Cardiac fibroblast (primary cell): ENCODE results near the gene PPAT.

Source experiments
- DNase-seq, 2 donors: peaks; one replicate each; pipeline versions ENCODE4 v3.0.0 to v3.0.0-alpha.2; 2010; ENCODE audit warnings: low read depth in 2 of 2
- H3K4me3 ChIP-seq, 2 donors: replicated peaks in 1 of 2; 1 replicate in 1 of 2; 2 replicates in 1 of 2; pipeline ENCODE4 v1.5.1; 2011; ENCODE audit warnings: low read depth in 2 of 2, low read length in 2 of 2, mild to moderate bottlenecking in 2 of 2, moderate library complexity in 1 of 2
- TF ChIP-seq, protein P1 (sequence below): IDR thresholded peaks from one replicate; pipeline ENCODE4 v1.5.1; 2011; ENCODE audit warnings: low read depth, mild to moderate bottlenecking, low read length, inconsistent platforms

Gene PPAT

DNA sequence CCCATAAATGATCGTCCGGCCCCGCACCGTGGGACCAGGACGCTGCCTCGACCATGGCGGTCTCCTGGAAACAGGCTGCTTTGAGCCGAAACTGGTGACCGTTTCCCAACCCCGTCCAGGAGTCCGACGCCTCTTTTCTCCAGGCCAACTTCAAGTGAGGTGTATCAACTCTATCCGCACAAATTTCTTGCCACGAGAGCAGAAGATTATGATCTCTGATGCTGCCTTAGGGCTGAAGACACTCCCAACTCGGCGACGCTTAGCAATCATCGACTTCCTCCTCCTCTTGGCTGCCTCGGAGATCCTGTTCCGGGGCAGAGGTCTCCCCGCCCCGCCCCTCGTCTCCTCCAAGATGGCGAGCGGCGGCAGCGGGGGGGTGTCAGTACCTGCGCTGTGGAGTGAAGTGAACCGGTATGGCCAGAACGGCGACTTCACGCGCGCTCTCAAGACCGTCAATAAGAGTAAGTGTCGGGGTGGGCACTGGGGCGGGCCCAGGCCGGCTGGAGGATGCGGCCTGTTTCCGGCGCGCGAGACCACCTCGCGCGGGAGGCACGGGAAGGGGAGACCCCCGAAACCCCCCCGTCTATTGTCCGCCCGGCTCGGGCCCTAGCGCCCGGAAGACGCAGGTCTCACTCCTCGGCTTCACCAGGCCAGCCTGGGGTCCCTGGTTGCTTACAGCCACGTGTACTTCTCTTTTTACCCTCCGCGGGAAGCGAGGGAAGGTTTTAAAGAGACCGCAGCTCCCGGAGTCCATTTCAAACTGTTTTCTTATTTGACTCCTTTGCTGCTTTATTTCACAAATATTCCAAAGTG, 32.1 kb upstream of the PPAT start, which contains the start of gene SRP72:
Gene SRP72, plus strand, starts transcription at position 334 of the 813 bp plus-strand sequence. Its CDS starts 19 bp downstream, at position 353.
- peak; percentile 89 to 90 for DNase-seq
- H3K4me3 ChIP-seq, result peak within 1 kb of the TSS; percentile 82 to 89
- TF ChIP-seq, protein P1, sequence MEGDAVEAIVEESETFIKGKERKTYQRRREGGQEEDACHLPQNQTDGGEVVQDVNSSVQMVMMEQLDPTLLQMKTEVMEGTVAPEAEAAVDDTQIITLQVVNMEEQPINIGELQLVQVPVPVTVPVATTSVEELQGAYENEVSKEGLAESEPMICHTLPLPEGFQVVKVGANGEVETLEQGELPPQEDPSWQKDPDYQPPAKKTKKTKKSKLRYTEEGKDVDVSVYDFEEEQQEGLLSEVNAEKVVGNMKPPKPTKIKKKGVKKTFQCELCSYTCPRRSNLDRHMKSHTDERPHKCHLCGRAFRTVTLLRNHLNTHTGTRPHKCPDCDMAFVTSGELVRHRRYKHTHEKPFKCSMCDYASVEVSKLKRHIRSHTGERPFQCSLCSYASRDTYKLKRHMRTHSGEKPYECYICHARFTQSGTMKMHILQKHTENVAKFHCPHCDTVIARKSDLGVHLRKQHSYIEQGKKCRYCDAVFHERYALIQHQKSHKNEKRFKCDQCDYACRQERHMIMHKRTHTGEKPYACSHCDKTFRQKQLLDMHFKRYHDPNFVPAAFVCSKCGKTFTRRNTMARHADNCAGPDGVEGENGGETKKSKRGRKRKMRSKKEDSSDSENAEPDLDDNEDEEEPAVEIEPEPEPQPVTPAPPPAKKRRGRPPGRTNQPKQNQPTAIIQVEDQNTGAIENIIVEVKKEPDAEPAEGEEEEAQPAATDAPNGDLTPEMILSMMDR, result no peak

DNA sequence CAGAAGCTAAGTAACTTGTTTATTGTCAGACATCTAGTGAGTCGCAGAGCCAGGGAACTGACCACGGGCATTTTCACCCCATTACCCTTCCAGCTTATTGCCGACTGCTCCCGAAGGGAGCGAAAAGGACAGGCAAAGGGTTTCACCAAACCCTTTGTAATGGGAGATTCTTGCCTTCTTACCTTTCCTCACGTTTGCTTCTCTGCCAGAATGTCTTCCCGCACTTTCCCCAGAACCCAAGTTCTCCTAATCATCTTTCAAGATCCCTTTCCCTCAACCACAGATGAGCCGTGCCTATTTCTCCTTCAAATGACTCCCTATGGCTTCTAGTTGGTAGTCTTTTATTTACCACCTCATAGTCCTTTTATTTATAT, 31.5 kb upstream of the PPAT start:
- no peak for DNase-seq
- TF ChIP-seq, protein P1, result no peak
- peak overlapping the region; percentile 82 to 89 for H3K4me3 ChIP-seq

DNA sequence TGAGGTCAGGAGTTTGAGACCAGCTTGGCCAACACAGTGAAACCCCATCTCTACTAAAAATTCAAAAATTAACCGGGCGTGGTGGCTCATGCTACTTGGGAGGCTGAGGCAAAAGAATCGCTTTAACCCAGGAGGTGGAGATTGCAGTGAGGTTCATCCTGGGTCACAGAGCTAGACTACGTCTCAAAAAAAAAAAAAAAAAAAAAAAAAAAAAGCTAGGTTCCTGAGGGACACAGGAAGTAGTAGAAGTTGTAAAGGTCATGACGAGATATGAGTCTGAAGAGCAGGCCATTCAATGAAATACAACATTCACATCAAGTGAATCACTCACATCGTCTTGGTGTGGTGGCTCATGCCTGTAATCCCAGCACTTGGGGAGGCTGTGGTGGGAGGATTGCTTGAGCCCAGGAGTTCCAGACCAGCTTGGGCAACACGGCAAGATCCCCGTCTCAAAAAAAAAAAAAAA, 30.9 kb upstream of the PPAT start:
- peak; percentile 49 to 80 for DNase-seq
- peak overlapping the region; percentile 82 to 89 for H3K4me3 ChIP-seq

DNA sequence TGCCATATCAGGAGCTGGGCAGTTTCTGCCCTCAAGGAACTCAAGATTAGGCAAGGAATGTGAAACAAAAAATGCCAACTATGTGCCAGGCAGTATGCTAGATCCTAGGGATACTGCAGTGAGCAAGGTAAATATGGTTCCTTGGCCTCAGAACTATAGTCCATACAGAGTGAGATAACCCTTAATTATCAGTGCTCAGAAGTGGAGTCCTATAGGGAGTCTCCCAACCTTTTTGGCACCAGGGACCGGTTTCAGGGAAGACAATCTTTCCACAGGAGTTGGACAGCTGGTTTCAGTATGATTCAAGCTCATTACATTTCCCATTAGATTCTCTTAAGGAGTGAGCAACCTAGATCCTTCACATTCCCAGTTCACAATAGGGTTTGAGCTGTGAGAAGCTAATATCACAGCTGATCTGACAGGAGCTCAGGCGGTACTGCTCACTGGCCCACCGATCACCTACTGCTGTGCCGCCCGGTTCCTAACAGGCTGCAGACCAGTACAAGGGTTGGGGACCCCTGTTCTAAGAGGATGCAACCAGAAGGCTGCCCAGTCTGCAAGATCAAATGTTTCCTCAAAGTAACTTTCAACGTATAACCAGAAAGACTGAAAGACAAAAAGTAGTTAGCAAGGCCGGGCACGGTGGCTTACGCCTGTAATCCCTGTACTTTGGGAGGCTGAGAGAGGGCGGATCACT, 30.3 kb upstream of the PPAT start:
- DNase-seq, result peak in 1 of 2 donors; percentile 48
- TF ChIP-seq, protein P1, result no peak
- H3K4me3 ChIP-seq, result peak overlapping the region; percentile 82 to 89

DNA sequence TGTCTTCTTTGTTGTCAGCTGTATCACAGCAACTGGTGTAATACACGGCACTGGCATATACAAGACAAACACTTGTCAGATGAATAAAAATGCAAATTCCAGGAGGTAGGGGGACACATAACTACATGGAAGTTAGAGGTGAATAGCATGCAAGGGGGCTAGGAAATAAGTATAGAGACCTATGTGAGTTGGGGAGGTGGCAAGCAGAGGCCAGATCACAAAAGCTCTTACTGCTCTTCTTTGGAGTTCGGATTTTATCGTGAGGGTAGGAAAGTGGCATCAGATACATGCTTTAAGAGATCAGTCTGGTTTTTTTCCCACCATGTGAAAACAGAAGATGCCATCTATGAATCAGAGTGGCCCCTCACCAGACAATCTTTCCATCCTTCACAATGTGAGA, 29.2 kb upstream of the PPAT start:
- no peak overlapping the region for H3K4me3 ChIP-seq
- DNase-seq, result no peak
- TF ChIP-seq, protein P1, result no peak

DNA sequence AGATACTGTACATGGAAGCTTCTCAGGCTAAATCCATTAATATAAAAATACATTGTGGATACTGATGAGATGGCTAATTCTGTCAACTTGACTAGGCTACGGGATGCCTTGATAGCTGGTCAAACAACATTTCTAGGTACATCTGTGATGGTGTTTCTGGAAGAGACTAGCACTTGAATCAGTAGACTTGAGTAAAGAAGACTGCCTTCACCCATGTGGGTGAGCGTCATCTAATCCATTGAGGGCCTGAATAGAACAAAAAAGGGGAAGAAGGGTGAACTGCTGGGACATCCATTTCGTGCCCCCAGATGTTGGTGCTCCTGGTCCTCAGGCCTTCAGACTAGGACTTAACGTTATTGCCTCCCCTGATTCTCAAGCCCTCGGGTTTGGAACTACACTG, 28.3 kb upstream of the PPAT start:
- no peak for DNase-seq
- H3K4me3 ChIP-seq, result no peak overlapping the region
- TF ChIP-seq, protein P1, result no peak

DNA sequence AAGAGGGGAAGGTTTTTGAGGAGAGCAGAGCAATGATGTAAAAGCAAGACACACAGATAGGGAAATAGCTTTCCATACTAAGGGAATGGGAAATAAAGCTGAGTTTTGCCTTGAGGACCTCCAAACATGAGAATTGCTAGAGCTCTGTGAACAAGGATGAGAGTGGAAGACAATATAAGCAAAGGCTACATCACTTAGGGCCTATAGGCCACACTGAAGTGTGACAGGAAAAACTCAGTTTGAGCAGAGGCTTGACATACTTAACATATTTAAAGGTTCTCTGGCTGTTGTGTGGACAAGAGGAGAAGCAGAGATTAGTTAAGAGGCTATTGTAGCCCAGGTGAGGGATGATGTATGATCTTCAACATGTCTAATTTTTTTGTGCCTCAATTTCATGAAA, 26.7 kb upstream of the PPAT start:
- no peak overlapping the region for H3K4me3 ChIP-seq
- TF ChIP-seq, protein P1, result no peak
- no peak for DNase-seq
